KG1 (cell line): ENCODE results near the gene LMF1.
"Not testable (repeated sequence)": the region's sequence is repeated elsewhere in the genome, so short reads cannot be mapped to it uniquely, and the experiment has no call there.

Experiments used
- DNase-seq: peaks from one replicate; lab custom pipeline; 2025; lab: John Stamatoyannopoulos, UW

Gene LMF1

DNA sequence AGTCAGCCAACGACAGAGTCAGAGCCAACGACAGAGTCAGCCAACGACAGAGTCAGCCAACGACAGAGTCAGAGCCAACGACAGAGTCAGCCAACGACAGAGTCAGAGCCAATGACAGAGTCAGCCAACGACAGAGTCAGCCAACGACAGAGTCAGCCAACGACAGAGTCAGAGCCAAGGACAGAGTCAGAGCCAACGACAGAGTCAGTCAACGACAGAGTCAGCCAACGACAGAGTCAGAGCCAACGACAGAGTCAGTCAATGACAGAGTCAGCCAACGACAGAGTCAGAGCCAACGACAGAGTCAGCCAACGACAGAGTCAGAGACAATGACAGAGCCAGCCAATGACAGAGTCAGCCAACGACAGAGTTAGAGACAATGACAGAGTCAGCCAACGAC is 22.0 kb downstream of the LMF1 start:
- DNase-seq = not testable (repeated sequence)

DNA sequence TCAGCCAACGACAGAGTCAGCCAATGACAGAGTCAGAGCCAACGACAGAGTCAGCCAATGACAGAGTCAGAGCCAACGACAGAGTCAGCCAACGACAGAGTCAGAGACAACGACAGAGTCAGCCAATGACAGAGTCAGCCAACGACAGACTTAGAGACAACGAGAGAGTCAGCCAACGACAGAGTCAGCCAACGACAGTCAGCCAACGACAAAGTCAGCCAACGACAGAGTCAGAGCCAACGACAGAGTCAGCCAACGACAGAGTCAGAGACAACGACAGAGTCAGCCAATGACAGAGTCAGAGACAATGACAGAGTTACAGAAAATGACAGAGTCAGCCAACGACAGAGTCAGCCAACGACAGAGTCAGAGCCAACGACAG is 22.9 kb downstream of the LMF1 start:
- DNase-seq = not testable (repeated sequence)

GRCh38 chr16:947255-947921 is 23.4 kb downstream of the LMF1 start:
- no peak for DNase-seq

DNA sequence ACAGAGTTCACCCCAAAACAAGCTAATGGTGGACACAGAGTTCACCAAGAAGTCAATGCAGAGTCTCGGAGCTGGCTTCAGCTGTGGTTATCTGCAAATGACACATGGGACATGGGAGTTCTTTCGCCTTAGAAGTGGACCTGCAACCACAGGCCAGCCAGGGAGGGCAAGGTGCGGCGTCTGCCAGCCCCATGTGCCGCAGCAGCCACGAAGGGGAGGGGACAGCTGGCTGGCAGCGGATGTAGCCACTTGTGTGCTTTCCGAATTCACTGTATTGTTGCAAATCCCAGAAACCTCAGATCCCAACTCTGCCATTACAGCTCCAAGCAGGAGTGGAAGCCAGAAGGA is 24.8 kb downstream of the LMF1 start:
- DNase-seq = no peak

DNA sequence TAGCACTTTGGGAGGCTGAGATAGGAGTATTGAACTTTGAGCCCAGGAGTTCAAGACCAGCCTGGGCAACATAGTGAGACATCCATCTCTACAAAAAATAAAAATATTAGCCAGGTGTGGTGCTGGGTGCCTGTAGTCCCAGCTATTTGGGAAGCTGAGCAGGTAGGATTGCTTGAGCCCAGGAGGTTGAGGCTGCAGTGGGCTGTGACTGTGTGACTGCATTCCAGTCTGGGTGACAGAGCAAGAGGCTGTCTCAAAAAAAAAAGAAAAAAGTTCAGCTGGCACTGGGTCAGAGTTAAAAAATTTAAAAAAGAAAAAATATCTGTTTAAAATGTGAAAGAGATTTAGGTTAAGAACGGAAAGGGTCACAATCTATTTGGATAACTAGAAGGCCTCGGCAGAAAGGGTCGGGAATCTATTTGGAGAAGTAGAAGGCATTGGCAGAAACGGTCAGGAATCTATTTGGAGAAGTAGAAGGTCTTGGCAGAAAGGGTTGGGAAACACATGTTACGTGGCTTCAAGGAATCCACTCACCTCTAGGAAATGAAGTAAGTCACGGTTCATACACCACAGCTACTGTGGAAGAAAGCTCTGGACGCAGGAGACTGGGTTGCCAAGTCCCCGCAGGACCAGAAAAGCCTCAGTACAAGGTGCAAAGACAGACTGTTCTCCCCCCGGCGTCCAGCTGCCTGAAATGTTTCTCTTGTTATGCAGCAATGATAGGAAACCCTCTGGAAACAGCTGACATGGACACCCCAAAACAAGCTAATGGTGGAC is 25.3 kb downstream of the LMF1 start:
- no peak for DNase-seq

- DNase-seq = no peak
Observed at GRCh38 chr16:943971-944370, 26.8 kb downstream of the LMF1 start.

DNA sequence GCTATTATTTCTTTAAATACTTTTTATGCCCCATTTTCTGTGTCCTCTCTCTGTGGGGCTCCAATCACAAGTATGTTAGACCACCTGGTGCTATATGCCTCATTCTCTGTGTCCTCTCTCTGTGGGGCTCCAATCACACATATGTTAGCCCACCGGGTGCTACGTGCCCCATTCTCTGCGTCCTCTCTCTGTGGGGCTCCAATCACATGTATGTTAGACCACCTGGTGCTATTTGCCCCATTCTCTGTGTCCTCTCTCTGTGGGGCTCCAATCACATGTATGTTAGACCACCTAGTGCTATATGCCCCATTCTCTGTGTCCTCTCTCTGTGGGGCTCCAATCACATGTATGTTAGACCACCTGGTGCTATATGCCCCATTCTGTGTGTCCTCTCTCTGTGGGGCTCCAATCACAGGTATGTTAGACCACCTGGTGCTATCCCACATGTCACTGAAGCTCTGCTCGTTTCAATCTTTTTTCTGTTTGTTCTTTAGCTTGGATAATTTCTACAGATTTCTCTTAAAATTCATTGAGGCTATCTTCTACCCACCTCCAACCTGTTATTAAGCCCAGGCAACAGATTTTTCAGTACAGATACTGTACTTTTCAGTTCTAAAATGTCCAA is 28.2 kb downstream of the LMF1 start:
- DNase-seq = no peak

- DNase-seq = no peak
Observed at GRCh38 chr16:939941-940340, 30.8 kb downstream of the LMF1 start.

DNA sequence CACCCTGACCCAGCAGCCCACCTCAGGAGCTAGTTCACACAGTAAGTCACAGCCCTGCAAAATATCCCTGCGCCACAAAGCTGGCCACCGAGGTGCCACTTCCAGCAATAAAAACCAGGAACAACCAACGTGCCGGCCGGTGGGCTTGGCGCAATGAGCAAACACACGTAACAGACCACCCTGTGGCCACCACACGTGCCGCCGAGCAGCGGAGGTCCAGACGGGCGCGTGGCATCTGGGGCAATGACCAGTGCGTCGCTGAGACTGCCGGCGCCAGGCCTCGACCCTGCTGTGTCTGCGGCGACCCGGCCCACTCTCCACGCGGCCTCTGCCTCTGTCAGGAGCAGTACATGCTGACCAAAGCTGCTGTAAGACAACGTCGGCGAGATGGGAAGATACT is 31.5 kb downstream of the LMF1 start:
- no peak for DNase-seq

GRCh38 chr16:938752-939151 is 32.0 kb downstream of the LMF1 start:
- no peak for DNase-seq

GRCh38 chr16:938136-938535 is 32.6 kb downstream of the LMF1 start:
- no peak for DNase-seq

GRCh38 chr16:937723-938122 is 33.1 kb downstream of the LMF1 start:
- DNase-seq = no peak

- DNase-seq = no peak
Observed at GRCh38 chr16:937311-937710, 33.5 kb downstream of the LMF1 start.

DNA sequence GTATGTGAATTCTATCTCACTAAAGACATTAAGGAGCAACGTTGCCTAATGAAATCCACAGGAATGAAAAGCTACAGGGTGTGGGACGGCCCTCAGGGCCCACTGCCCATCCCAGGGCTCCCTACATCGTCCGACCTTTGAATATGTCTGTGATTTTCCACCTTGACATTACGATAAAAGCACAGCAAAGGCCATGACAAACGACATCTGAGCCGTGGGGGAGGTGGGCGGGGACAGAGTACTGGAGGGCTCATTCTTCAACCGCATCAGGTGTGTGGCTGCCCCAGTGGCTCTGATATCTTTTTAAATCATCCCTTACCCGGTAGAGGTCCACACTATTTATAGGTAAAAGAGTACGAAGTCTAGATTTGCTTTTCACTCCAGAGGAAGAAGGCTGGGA is 35.1 kb downstream of the LMF1 start:
- DNase-seq = no peak

GRCh38 chr16:934178-934577 is 36.6 kb downstream of the LMF1 start:
- DNase-seq = no peak

DNA sequence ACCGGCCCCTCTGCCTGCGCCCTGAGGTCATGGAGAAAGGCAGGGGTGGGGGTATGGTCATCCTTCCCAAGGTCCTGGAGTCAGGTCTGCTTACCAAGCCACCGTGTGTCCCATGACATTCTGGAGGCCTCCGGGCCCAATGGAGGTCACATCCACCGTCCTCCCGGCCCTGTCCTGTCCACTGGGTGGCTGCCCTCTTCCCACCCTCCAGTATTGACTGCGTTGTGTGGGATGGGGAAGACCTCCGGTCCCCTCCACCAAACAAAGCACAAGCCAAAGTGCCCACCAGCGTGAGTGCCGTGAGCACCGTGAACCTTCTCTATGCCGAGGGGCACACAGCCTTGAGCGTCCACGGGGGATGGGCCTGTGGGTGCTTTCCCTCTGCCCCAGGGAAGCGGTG is 37.2 kb downstream of the LMF1 start:
- no peak for DNase-seq

GRCh38 chr16:932831-933330 is 37.9 kb downstream of the LMF1 start:
- no peak for DNase-seq

DNA sequence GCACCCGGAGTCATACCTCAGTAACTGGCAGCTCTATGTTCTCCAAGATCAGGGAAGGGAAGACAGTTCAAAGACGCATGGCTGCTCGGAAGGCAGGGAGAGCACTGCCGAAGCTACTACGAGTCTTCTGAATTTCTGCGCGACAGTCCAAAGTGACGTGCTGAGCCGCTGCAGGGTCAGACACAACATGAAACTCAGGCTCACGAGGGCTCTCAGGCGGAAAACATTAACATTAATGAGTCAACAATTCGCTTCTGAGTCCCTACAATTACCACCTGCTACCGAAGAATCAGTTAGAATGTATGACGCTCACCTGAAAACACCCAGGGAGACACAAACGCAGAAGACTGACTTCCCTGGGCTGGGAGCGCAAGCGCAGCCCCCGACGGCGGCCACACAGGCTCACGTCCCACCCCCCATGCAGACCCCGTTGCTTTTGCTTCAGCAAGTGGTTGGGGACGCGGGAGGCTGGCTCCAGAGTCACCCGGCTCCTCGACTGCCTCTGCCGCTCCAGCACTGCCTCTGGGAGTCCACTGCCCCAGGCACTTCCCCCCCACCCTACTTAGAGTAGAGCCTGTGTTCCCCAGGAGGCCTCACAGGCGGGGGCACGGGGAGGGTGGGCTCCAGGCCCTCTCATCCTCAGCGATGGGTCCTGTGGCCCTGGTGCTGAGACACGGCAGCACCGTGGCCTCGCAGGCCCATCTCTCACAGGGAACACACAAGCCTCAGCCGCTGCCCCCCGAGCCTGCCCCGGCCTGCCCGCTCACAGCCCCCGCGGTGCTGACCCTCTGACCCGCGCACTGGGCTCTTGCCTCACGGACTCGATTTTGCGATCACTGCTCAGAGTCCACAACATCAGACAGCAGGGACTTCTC is 38.9 kb downstream of the LMF1 start:
- DNase-seq = no peak

- no peak for DNase-seq
Observed at GRCh38 chr16:931171-931570, 39.6 kb downstream of the LMF1 start.

DNA sequence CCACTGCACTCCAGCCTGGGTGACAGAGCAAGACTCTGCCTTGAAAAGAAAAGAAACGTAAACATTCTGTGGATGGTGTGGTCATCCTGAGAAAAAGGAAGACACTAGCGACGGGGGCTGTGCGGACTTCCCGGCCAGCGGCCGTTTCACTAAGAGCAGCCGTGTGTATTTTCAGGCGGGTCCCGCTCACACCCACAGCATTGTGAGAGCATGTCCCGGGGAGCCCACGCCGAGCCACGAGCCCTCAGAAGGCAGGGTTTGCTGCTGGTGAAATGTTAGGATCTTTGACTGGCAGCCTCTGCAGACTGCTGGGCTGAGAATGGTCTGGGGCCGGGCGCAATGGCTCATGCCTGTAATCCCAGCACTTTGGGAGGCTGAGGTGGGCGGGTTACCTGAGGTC is 40.3 kb downstream of the LMF1 start:
- no peak for DNase-seq

DNA sequence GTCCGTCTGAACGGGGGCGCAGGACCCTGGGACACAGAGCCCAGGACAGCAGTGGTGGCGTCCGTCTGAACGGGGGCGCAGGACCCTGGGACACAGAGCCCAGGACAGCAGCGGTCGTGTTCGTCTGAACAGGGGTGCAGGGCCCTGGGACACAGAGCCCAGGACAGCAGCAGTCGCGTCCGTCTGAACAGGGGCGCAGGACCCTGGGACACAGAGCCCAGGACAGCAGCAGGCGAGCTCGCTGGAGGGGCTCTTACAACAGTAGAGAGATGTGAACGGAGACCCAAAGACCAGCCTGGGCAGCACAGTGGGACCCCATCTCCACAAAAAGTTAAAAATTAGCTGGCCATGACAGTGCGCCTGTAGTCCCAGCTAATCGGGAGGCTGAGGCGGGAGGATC is 40.7 kb downstream of the LMF1 start:
- no peak for DNase-seq
